ENCODE data around the gene STEAP2.

DNA sequence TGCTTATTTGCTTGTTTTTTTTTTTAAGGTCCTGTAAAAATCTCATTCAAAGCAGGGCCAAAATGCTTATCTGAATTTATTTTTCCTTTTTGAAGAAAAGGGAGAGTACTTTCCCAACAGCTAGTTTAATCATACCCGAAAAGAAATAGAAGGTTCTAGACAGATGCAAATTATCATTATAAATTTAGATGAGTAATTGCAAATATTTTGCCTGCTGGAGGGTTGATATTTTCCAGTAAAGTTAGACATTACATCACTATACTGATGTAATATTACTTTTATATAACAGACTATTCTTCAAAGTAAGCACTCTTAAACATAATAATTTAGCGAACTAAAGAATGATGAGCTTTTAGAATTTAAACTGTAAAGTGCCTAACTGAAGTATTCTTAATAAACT, 19.3 kb downstream of the STEAP2 start:
- TF ChIP-seq, protein P1, sequence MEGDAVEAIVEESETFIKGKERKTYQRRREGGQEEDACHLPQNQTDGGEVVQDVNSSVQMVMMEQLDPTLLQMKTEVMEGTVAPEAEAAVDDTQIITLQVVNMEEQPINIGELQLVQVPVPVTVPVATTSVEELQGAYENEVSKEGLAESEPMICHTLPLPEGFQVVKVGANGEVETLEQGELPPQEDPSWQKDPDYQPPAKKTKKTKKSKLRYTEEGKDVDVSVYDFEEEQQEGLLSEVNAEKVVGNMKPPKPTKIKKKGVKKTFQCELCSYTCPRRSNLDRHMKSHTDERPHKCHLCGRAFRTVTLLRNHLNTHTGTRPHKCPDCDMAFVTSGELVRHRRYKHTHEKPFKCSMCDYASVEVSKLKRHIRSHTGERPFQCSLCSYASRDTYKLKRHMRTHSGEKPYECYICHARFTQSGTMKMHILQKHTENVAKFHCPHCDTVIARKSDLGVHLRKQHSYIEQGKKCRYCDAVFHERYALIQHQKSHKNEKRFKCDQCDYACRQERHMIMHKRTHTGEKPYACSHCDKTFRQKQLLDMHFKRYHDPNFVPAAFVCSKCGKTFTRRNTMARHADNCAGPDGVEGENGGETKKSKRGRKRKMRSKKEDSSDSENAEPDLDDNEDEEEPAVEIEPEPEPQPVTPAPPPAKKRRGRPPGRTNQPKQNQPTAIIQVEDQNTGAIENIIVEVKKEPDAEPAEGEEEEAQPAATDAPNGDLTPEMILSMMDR (IDR thresholded peaks at IDR 0.05) = no peak
- no peak for TF ChIP-seq POLR2A (IDR thresholded peaks at IDR 0.05)

Measured in ovary (tissue), 3 donors.